ENCODE measurements around the gene STUM. TPM values are rescaled to one million over a fixed set of nuclear protein-coding genes. Genes with fewer than 3 reads are reported as not detected.

The STUM gene
- total and polyA plus RNA-seq, 2 experiments from 2014 or later: 0.23 to 1.3 TPM

DNA sequence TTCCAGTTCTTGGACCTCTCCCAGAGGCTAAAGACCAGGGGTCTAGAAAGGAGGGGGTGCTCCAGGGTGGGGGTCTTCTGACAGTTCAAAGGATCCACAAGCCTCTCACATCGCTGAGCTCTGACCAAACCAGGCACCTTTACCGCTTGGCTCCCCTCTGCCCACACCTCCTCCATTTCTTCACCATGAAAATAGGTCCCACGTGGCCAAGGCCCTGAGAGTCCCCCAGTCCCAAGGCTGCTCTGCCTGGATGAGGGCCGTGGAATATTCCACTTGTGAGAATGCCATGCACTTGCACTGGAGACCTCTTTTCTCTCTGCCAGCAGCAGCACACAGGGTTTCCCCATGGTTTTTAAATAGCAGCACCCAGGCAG, 103.2 kb downstream of the STUM start (continued):
- TF ChIP-seq, protein P1, sequence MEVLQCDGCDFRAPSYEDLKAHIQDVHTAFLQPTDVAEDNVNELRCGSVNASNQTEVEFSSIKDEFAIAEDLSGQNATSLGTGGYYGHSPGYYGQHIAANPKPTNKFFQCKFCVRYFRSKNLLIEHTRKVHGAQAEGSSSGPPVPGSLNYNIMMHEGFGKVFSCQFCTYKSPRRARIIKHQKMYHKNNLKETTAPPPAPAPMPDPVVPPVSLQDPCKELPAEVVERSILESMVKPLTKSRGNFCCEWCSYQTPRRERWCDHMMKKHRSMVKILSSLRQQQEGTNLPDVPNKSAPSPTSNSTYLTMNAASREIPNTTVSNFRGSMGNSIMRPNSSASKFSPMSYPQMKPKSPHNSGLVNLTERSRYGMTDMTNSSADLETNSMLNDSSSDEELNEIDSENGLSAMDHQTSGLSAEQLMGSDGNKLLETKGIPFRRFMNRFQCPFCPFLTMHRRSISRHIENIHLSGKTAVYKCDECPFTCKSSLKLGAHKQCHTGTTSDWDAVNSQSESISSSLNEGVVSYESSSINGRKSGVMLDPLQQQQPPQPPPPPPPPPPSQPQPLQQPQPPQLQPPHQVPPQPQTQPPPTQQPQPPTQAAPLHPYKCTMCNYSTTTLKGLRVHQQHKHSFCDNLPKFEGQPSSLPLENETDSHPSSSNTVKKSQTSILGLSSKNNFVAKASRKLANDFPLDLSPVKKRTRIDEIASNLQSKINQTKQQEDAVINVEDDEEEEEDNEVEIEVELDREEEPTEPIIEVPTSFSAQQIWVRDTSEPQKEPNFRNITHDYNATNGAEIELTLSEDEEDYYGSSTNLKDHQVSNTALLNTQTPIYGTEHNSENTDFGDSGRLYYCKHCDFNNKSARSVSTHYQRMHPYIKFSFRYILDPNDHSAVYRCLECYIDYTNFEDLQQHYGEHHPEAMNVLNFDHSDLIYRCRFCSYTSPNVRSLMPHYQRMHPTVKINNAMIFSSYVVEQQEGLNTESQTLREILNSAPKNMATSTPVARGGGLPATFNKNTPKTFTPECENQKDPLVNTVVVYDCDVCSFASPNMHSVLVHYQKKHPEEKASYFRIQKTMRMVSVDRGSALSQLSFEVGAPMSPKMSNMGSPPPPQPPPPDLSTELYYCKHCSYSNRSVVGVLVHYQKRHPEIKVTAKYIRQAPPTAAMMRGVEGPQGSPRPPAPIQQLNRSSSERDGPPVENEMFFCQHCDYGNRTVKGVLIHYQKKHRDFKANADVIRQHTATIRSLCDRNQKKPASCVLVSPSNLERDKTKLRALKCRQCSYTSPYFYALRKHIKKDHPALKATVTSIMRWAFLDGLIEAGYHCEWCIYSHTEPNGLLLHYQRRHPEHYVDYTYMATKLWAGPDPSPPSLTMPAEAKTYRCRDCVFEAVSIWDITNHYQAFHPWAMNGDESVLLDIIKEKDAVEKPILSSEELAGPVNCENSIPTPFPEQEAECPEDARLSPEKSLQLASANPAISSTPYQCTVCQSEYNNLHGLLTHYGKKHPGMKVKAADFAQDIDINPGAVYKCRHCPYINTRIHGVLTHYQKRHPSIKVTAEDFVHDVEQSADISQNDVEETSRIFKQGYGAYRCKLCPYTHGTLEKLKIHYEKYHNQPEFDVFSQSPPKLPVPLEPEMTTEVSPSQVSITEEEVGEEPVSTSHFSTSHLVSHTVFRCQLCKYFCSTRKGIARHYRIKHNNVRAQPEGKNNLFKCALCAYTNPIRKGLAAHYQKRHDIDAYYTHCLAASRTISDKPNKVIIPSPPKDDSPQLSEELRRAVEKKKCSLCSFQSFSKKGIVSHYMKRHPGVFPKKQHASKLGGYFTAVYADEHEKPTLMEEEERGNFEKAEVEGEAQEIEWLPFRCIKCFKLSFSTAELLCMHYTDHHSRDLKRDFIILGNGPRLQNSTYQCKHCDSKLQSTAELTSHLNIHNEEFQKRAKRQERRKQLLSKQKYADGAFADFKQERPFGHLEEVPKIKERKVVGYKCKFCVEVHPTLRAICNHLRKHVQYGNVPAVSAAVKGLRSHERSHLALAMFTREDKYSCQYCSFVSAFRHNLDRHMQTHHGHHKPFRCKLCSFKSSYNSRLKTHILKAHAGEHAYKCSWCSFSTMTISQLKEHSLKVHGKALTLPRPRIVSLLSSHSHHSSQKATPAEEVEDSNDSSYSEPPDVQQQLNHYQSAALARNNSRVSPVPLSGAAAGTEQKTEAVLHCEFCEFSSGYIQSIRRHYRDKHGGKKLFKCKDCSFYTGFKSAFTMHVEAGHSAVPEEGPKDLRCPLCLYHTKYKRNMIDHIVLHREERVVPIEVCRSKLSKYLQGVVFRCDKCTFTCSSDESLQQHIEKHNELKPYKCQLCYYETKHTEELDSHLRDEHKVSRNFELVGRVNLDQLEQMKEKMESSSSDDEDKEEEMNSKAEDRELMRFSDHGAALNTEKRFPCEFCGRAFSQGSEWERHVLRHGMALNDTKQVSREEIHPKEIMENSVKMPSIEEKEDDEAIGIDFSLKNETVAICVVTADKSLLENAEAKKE (CRISPR knock-in tag; IDR thresholded peaks at IDR 0.05): no peak

- Histone ChIP-seq H3K36me3 (ENCODE audit: insufficient read depth) (no peaks in the 10 kb centered on the region), H3K4me3 (no peak overlapping the region), H4K20me1 (replicated peaks; ENCODE audit: insufficient read depth) (no peaks in the 10 kb centered on the region), H3K4me1 (ENCODE audit: insufficient read depth) (peaks cover 33% of the 10 kb centered on the region), H3K9me2 (ENCODE audit: insufficient read depth) (no peaks in the 10 kb centered on the region), H3F3A (replicated peaks; ENCODE audit: low read depth) (0 out of 2 replicates have a peak, but pooled peaks cover 7% of the 10 kb centered on the region), H3K4me2 (no peak overlapping the region), H3K79me2 (replicated peaks; ENCODE audit: insufficient read depth) (no peaks in the 10 kb centered on the region), H3K27me3 (ENCODE audit: insufficient read depth) (no peaks in the 10 kb centered on the region), H3K27ac (ENCODE audit: low read depth) (no peak overlapping the region), H2AFZ (no peak overlapping the region)
- Mint-ChIP-seq H3K36me3 (ENCODE audit: low read depth) (no peaks in the 10 kb centered on the region), H3K27ac (no peak overlapping the region), H3K4me1 (peaks cover 60% of the 10 kb centered on the region), H3K27me3 (ENCODE audit: insufficient read depth, low read depth, poor library complexity) (peaks cover 21% of the 10 kb centered on the region), H3K4me3 (no peak overlapping the region), H3K9me3 (no peaks in the 10 kb centered on the region; the same call in 2 of the 3 replicates)
- no peak for ATAC-seq
- no peak for DNase-seq (ENCODE audit: low spot score)
- TF ChIP-seq ZNF331 (CRISPR knock-in tag; IDR thresholded peaks at IDR 0.05; ENCODE audit: low read depth) (no peak), STAT1 (IDR thresholded peaks at IDR 0.05; ENCODE audit: unreplicated experiment) (no peak), ZNF114 (CRISPR knock-in tag; IDR thresholded peaks at IDR 0.05) (no peak), EZH2 (IDR thresholded peaks at IDR 0.05; ENCODE audit: low read depth, unreplicated experiment) (no peak), JUNB (IDR thresholded peaks at IDR 0.05; ENCODE audit: unreplicated experiment) (no peak), ETS1 (IDR thresholded peaks at IDR 0.05) (no peak), POLR2AphosphoS5 (IDR thresholded peaks at IDR 0.05; ENCODE audit: low read depth) (no peak), CTCF (conservative IDR thresholded peaks at IDR 0.05; ENCODE audit: low read depth in 2 of 2) (no peak), REST (IDR thresholded peaks at IDR 0.05; ENCODE audit: unreplicated experiment) (no peak), EZH2phosphoT487 (IDR thresholded peaks at IDR 0.05; ENCODE audit: unreplicated experiment) (no peak), CREB1 (CRISPR knock-in tag; IDR thresholded peaks at IDR 0.05; ENCODE audit: low read depth) (no peak), NANOG (IDR thresholded peaks at IDR 0.05; ENCODE audit: borderline replicate concordance) (no peak)
Observed at GRCh38 chr1:226652613-226653012, 104.0 kb downstream of the STUM start.
